Choroid plexus epithelial cell (primary cell): ENCODE data around the gene BAZ2B.

Experiments
- DNase-seq: peaks from one replicate; pipeline ENCODE4 v3.0.0-alpha.2; 2010; ENCODE audit warnings: low read depth
- H3K4me3 ChIP-seq: 2 replicates; pipeline ENCODE4 v1.5.1; 2011; ENCODE audit warnings: low read depth, mild to moderate bottlenecking, control low read depth, low read length, moderate library complexity
- TF ChIP-seq, protein P1 (sequence below): conservative IDR thresholded peaks from 2 replicates; pipeline ENCODE4 v1.5.1; 2011; ENCODE audit warnings: low read depth, mild to moderate bottlenecking, control low read depth, inconsistent platforms, low read length, moderate library complexity

BAZ2B gene

GRCh38 chr2:159356053-159356554, 260.2 kb downstream of the BAZ2B start:
- no peak for DNase-seq
- TF ChIP-seq, protein P1, sequence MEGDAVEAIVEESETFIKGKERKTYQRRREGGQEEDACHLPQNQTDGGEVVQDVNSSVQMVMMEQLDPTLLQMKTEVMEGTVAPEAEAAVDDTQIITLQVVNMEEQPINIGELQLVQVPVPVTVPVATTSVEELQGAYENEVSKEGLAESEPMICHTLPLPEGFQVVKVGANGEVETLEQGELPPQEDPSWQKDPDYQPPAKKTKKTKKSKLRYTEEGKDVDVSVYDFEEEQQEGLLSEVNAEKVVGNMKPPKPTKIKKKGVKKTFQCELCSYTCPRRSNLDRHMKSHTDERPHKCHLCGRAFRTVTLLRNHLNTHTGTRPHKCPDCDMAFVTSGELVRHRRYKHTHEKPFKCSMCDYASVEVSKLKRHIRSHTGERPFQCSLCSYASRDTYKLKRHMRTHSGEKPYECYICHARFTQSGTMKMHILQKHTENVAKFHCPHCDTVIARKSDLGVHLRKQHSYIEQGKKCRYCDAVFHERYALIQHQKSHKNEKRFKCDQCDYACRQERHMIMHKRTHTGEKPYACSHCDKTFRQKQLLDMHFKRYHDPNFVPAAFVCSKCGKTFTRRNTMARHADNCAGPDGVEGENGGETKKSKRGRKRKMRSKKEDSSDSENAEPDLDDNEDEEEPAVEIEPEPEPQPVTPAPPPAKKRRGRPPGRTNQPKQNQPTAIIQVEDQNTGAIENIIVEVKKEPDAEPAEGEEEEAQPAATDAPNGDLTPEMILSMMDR, result no peak

DNA sequence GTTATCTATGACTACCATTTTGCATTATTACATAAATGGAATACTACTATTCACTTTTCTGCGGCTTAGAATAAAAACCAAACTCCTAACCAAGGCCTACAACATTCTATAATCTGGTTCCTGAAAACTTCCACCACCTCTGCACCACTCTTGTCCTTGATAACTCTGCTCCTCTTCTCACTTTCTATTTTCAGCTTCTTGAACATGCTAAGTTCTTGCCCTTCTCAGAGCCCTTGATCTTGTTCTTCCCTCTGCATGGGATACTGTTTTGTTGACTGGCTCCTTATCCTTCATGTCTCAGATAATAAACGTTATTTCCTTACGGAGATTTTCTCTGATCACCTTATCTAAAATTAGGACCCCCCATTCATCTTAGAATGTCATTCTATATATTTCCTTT, 264.4 kb downstream of the BAZ2B start:
- no peak overlapping the region for H3K4me3 ChIP-seq
- TF ChIP-seq, protein P1, result no peak
- DNase-seq, result no peak

More at GRCh38 chr2:159356053-159356554, 260.2 kb downstream of the BAZ2B start:
- no peak overlapping the region for H3K4me3 ChIP-seq

DNA sequence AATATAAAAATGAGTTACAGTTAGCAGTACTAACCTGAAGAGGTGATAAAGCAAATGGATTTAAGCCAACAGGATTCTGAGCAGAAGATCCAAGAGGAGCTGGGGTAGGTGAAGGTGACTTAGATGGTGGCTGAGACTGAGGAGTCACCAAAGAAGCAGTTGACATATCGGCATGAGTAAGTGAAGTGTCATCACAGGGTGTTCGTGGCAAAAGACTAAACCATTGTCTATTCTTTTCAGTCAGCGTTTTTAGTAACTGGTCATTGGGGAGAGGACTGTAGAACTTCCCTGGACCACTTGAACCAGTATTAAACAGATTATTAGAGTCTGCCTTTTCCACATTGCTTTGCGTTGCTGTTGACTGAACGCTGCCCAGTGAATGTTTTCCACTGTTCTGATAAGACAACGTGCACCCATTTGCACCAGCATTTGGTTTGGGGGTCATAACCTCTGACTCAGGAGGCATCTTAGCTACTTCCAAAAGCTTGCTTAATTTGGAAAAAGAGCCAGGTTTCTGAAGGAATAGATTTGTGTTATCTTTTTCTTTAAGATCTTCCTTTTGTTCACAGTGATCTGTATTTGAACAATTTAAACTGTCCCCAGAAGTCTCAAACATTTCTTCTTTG, 266.6 kb downstream of the BAZ2B start:
- H3K4me3 ChIP-seq, result no peak overlapping the region

GRCh38 chr2:159326569-159327255, 289.6 kb downstream of the BAZ2B start:
- peak; percentile 71 for DNase-seq
- no peak overlapping the region for H3K4me3 ChIP-seq
- TF ChIP-seq, protein P1, result no peak

More for the DNA sequence above, 266.6 kb downstream of the BAZ2B start:
- TF ChIP-seq, protein P1, result no peak
- DNase-seq, result no peak

DNA sequence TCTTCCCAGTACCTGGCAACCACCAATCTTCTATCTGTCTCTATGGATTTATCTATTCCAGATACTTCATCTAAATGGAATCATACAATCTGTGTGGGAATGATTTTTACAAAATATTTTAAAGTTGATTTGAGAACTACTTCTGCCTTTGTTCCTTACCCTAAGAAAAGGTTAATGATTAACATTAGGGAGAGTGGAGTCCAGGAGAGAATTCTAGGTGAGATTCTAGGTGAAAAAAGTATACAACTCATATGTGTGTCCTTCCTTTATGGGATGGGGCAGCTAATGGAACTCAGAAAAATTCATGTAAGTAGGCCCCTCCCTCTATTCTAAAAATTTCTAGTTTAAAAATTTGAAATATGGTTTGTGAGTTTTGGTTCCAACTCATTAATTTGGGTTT, 293.9 kb downstream of the BAZ2B start:
- no peak overlapping the region for H3K4me3 ChIP-seq
- no peak for DNase-seq
- TF ChIP-seq, protein P1, result no peak

- no peak overlapping the region for H3K4me3 ChIP-seq
- DNase-seq, result no peak
- TF ChIP-seq, protein P1, result no peak
Measured at GRCh38 chr2:159317392-159318088, 298.8 kb downstream of the BAZ2B start.
